GM23248 (cell line): ENCODE results near the gene ZNF212. TPM values are rescaled to one million over a fixed set of nuclear protein-coding genes. Genes with fewer than 3 reads are reported as not detected.
"Not testable (repeated sequence)": the region's sequence is repeated elsewhere in the genome, so short reads cannot be mapped to it uniquely, and the experiment has no call there.

Experiments
- DNase-seq: peaks from one replicate; pipeline ENCODE4 v3.0.0-alpha.2; 2015
- H2AFZ ChIP-seq: fragments of 200-600 bp; sonication (generic); 2 replicates; pipeline ENCODE4 v1.6.1; 2016; ENCODE audit warnings: antibody characterized with exemption
- H3F3A ChIP-seq: fragments of 200-600 bp; sonication (generic); 2 replicates; pipeline ENCODE4 v1.6.1; 2016; ENCODE audit warnings: mild to moderate bottlenecking, antibody characterized with exemption, mixed run types; ENCODE audit not compliant: insufficient read depth
- H3K27ac ChIP-seq: fragments of 200-600 bp; sonication (generic); 2 replicates; pipeline ENCODE4 v1.5.1; 2016; ENCODE audit warnings: mild to moderate bottlenecking
- H3K27me3 ChIP-seq: fragments of 200-600 bp; sonication (generic); replicated peaks from 2 replicates; pipeline ENCODE4 v1.6.1; 2016; ENCODE audit warnings: mild to moderate bottlenecking; ENCODE audit not compliant: insufficient read depth
- H3K36me3 ChIP-seq: fragments of 200-600 bp; sonication (generic); 2 replicates; pipeline ENCODE4 v1.6.1; 2016; ENCODE audit warnings: low read depth, mild to moderate bottlenecking
- H3K4me1 ChIP-seq: fragments of 200-600 bp; sonication (generic); 2 replicates; pipeline ENCODE4 v1.6.1; 2016; ENCODE audit warnings: mild to moderate bottlenecking; ENCODE audit not compliant: insufficient read depth
- H3K4me2 ChIP-seq: fragments of 200-600 bp; sonication (generic); one replicate; pipeline ENCODE4 v1.6.1; 2016; ENCODE audit warnings: mild to moderate bottlenecking; ENCODE audit not compliant: unreplicated experiment
- H3K4me3 ChIP-seq: fragments of 200-600 bp; sonication (generic); 2 replicates; pipeline ENCODE4 v1.5.1; 2016; ENCODE audit warnings: mild to moderate bottlenecking
- H3K79me2 ChIP-seq: fragments of 200-600 bp; sonication (generic); 2 replicates; pipeline ENCODE4 v1.6.1; 2016; ENCODE audit warnings: mild to moderate bottlenecking; ENCODE audit not compliant: insufficient read depth
- H3K9ac ChIP-seq: fragments of 200-600 bp; sonication (generic); 2 replicates; pipeline ENCODE4 v1.6.1; 2016; ENCODE audit warnings: mild to moderate bottlenecking
- H3K9me2 ChIP-seq: fragments of 200-600 bp; sonication (generic); 2 replicates; pipeline ENCODE4 v1.6.1; 2016; ENCODE audit warnings: mixed run types, mild to moderate bottlenecking, moderate library complexity; ENCODE audit not compliant: insufficient read depth
- H3K9me3 ChIP-seq: fragments of 200-600 bp; sonication (generic); one replicate; pipeline ENCODE4 v1.6.1; 2017; ENCODE audit warnings: low read depth
- H4K20me1 ChIP-seq: fragments of 200-600 bp; sonication (generic); 2 replicates; pipeline ENCODE4 v1.6.0; 2016; ENCODE audit not compliant: insufficient read depth
- EZH2 ChIP-seq: fragments of 200-600 bp; sonication (generic); IDR thresholded peaks from 2 replicates; pipeline ENCODE4 v1.6.1; 2018; ENCODE audit warnings: antibody characterized with exemption, mild to moderate bottlenecking; ENCODE audit not compliant: insufficient read depth, poor library complexity, severe bottlenecking
- EZH2phosphoT487 ChIP-seq: fragments of 200-600 bp; sonication (generic); IDR thresholded peaks from 2 replicates; pipeline ENCODE4 v1.6.1; 2018; ENCODE audit warnings: antibody characterized with exemption, moderate library complexity, mild to moderate bottlenecking, low read depth; ENCODE audit not compliant: insufficient read depth
- WGBS, 2 experiments: methylation state at CpG; one replicate each; pipeline ENCODE4 v1.1.6; 2015 to 2017; ENCODE audit warnings: low lambda C conversion rate in 2 of 2, low coverage in 1 of 2; ENCODE audit errors: missing lambda C conversion rate in 2 of 2; 5-methylcytosine and 5-hydroxymethylcytosine counted together
- in situ Hi-C: fragments of 300-500 bp; cut with MboI; formaldehyde crosslinking; loops from 2 replicates; pipeline ENCODE4 v1.15.0; 2020
- polyA plus RNA-seq: library from polyadenylated mRNA; unstranded; fragments of >200 nt; fragmentation: Nextera tagmentation; extraction: Ambion mirVana; gene quantifications from 2 replicates; pipeline ENCODE4 v1.2.1, GENCODE V29; 2016
- total RNA-seq: library from RNA; depleted of rRNA; stranded (reverse); fragments of >200 nt; shearing (Covaris generic); gene quantifications from 2 replicates; pipeline ENCODE4 v1.2.3, GENCODE V29; 2014

ZNF212 gene
- total and polyA plus RNA-seq, 2 experiments from 2014 or later: 4.1 to 5.3 TPM

- Histone ChIP-seq H3K9me3 (no peaks in the 10 kb centered on the region), H3K4me2 (no peak overlapping the region), H3F3A (peaks cover 8% of the 10 kb centered on the region; the same call in 1 of the 2 replicates), H3K27ac (no peak overlapping the region), H4K20me1 (no peaks in the 10 kb centered on the region; the same call in 1 of the 2 replicates), H3K36me3 (peaks cover 40% of the 10 kb centered on the region), H3K79me2 (peaks cover 84% of the 10 kb centered on the region), H3K9ac (no peak overlapping the region), H3K4me3 (no peak overlapping the region), H2AFZ (no peak overlapping the region), H3K9me2 (no peaks in the 10 kb centered on the region), H3K27me3 (no peaks in the 10 kb centered on the region), H3K4me1 (peaks cover 13% of the 10 kb centered on the region)
- in situ Hi-C loops: no loop called here
- TF ChIP-seq EZH2: no peak
- TF ChIP-seq EZH2phosphoT487: no peak
- 92 to 95% methylated on average over 8 of the region's 8 CpGs for WGBS, 2 experiments
- no peak for DNase-seq
Measured at GRCh38 chr7:149267733-149268132, 28.3 kb downstream of the ZNF212 start.

GRCh38 chr7:149274424-149274823 lies 35.0 kb downstream of the ZNF212 start:
- H3K9me2 ChIP-seq, H3F3A ChIP-seq, H3K4me1 ChIP-seq, H3K9me3 ChIP-seq, DNase-seq, H3K4me2 ChIP-seq, H3K4me3 ChIP-seq, H2AFZ ChIP-seq, in situ Hi-C loops, H3K9ac ChIP-seq, H3K27me3 ChIP-seq, H4K20me1 ChIP-seq, H3K27ac ChIP-seq: not testable (repeated sequence)
- 94 to 97% methylated on average over 8 of the region's 8 CpGs for WGBS, 2 experiments
- H3K79me2 ChIP-seq: peaks cover 52% of the 10 kb centered on the region
- peaks cover 49% of the 10 kb centered on the region; the same call in 1 of the 2 replicates for H3K36me3 ChIP-seq

- no peak for TF ChIP-seq EZH2
- TF ChIP-seq EZH2phosphoT487: no peak
Measured at GRCh38 chr7:149277871-149278270, 38.4 kb downstream of the ZNF212 start.

GRCh38 chr7:149278396-149278795 lies 38.9 kb downstream of the ZNF212 start:
- no peak for TF ChIP-seq EZH2phosphoT487
- TF ChIP-seq EZH2: no peak
- no peak overlapping the region for H3K4me3 ChIP-seq
- peaks cover 22% of the 10 kb centered on the region; the same call in 1 of the 2 replicates for H3K36me3 ChIP-seq
- no peak overlapping the region for H3K9ac ChIP-seq
- 97 to 99% methylated on average over 11 of the region's 11 CpGs for WGBS, 2 experiments
- H2AFZ ChIP-seq: no peak overlapping the region
- in situ Hi-C loops: no loop called here
- H3K4me1 ChIP-seq: no peaks in the 10 kb centered on the region
- H3K27me3 ChIP-seq: no peaks in the 10 kb centered on the region
- no peak overlapping the region for H3K4me2 ChIP-seq
- H4K20me1 ChIP-seq: no peaks in the 10 kb centered on the region
- H3K79me2 ChIP-seq: peaks cover 16% of the 10 kb centered on the region
- no peak overlapping the region for H3K27ac ChIP-seq
- no peaks in the 10 kb centered on the region for H3F3A ChIP-seq
- H3K9me2 ChIP-seq: no peaks in the 10 kb centered on the region
- no peaks in the 10 kb centered on the region for H3K9me3 ChIP-seq
- no peak for DNase-seq

More at GRCh38 chr7:149277871-149278270, 38.4 kb downstream of the ZNF212 start:
- Histone ChIP-seq H4K20me1 (no peaks in the 10 kb centered on the region), H3K9me2 (no peaks in the 10 kb centered on the region), H2AFZ (no peak overlapping the region), H3K36me3 (peaks cover 25% of the 10 kb centered on the region; the same call in 1 of the 2 replicates), H3K4me1 (no peaks in the 10 kb centered on the region), H3K27me3 (no peaks in the 10 kb centered on the region), H3K4me2 (no peak overlapping the region), H3F3A (no peaks in the 10 kb centered on the region), H3K9me3 (no peaks in the 10 kb centered on the region), H3K4me3 (no peak overlapping the region), H3K9ac (no peak overlapping the region), H3K27ac (no peak overlapping the region), H3K79me2 (peaks cover 21% of the 10 kb centered on the region)
- WGBS, 2 experiments: 97 to 99% methylated on average over 9 of the region's 9 CpGs
- in situ Hi-C loops: no loop called here
- DNase-seq: no peak

- Histone ChIP-seq H3K4me2 (no peak overlapping the region), H3K9me2 (no peaks in the 10 kb centered on the region), H3K27ac (no peak overlapping the region), H3K79me2 (peaks cover 7% of the 10 kb centered on the region; the same call in 1 of the 2 replicates), H3F3A (peaks cover under 1% of the 10 kb centered on the region; the same call in 1 of the 2 replicates), H3K4me3 (no peak overlapping the region), H2AFZ (no peak overlapping the region), H3K9ac (no peak overlapping the region), H4K20me1 (no peaks in the 10 kb centered on the region), H3K36me3 (peaks cover 17% of the 10 kb centered on the region; the same call in 1 of the 2 replicates), H3K4me1 (no peaks in the 10 kb centered on the region), H3K27me3 (no peaks in the 10 kb centered on the region), H3K9me3 (no peaks in the 10 kb centered on the region)
- WGBS, 2 experiments: 93 to 95% methylated on average over 17 of the region's 17 CpGs
- in situ Hi-C loops: no loop called here
- no peak for DNase-seq
- no peak for TF ChIP-seq EZH2phosphoT487
- no peak for TF ChIP-seq EZH2
Measured at GRCh38 chr7:149279111-149279743, 39.8 kb downstream of the ZNF212 start.
